A549 (cell line): ENCODE data around the gene OSER1. TPM values are rescaled to one million over a fixed set of nuclear protein-coding genes. Genes with fewer than 3 reads are reported as not detected.
A peak's percentile ranks its signal among the peaks of the same experiment; 100 is the strongest.

Experiments used
- ATAC-seq, 2 experiments: fragments of 200-7000 bp in 1 of 2; fragments of >200 bp in 1 of 2; cut with Nextera tagmentation in 1 of 2; cut with Tn5 transposase in 1 of 2; 3 replicates each; pipeline versions ENCODE4 v1.8.0 to v1.9.1; 2018 to 2020; ENCODE audit warnings: mild to moderate bottlenecking in 1 of 2, moderate library complexity in 1 of 2
- CTCF ChIA-PET: fragments of 300-600 bp; sonication (Branson Sonifier 250); formaldehyde crosslinking; extraction: SDS; loops from one replicate; lab custom pipeline; 2021; ENCODE audit warnings: antibody characterized with exemption, inconsistent platforms; lab: Yijun Ruan, JAX
- POLR2A ChIA-PET: fragments of 350-600 bp; formaldehyde crosslinking; extraction: SDS; loops from one replicate; lab custom pipeline; 2021; ENCODE audit warnings: antibody characterized with exemption, inconsistent platforms; lab: Yijun Ruan, JAX
- DNase-seq, 2 experiments: peaks; one replicate each; pipeline versions ENCODE4 v3.0.0 to v3.0.0-alpha.2; 2011 to 2016; ENCODE audit warnings: low read depth in 1 of 2, low spot score in 1 of 2
- FAIRE-seq: peaks from 2 replicates; lab custom pipeline; 2011; peaks lifted over from hg19 to GRCh38; lab: Jason Lieb, UNC
- H3K27ac ChIP-seq, 2 experiments: fragments of >200 bp; sonication (Bioruptor Twin); formaldehyde crosslinking; 3 replicates each; pipeline ENCODE4 v1.5.1; 2016 to 2017
- H3K4me1 ChIP-seq: fragments of >200 bp; sonication (Bioruptor Twin); formaldehyde crosslinking; 3 replicates; pipeline ENCODE4 v1.6.1; 2016
- H3K4me2 ChIP-seq: fragments of >200 bp; sonication (Bioruptor Twin); formaldehyde crosslinking; 3 replicates; pipeline ENCODE4 v1.6.1; 2016
- H3K4me3 ChIP-seq: fragments of >200 bp; sonication (Bioruptor Twin); formaldehyde crosslinking; 3 replicates; pipeline ENCODE4 v1.5.1; 2016
- H3K9me3 ChIP-seq: fragments of >200 bp; sonication (Bioruptor Twin); formaldehyde crosslinking; 3 replicates; pipeline ENCODE4 v1.6.1; 2016
- CBX8 ChIP-seq: fragments of 200-600 bp; sonication (generic); IDR thresholded peaks from 2 replicates; pipeline ENCODE4 v1.6.1; 2016
- E2F6 ChIP-seq: IDR thresholded peaks from 2 replicates; pipeline ENCODE4 v1.6.1; 2012; ENCODE audit warnings: low read depth, borderline replicate concordance
- ELK1 ChIP-seq: fragments of 150-350 bp; IDR thresholded peaks from 2 replicates; pipeline ENCODE4 v1.6.1; 2014; ENCODE audit warnings: low read depth, mild to moderate bottlenecking, low read length
- FOSB ChIP-seq: fragments of 250-450 bp; sonication (Bioruptor Pico); IDR thresholded peaks from 2 replicates; pipeline ENCODE4 v1.5.0; 2020; ENCODE audit warnings: mild to moderate bottlenecking, moderate library complexity
- HDAC2 ChIP-seq: fragments of 200-600 bp; sonication (generic); IDR thresholded peaks from 2 replicates; pipeline ENCODE4 v1.6.1; 2016
- HEYL ChIP-seq: fragments of 250-450 bp; sonication (Bioruptor Pico); IDR thresholded peaks from 2 replicates; pipeline ENCODE4 v1.8.0; 2021; ENCODE audit warnings: mild to moderate bottlenecking, moderate library complexity
- JUNB ChIP-seq: fragments of >200 bp; sonication (Bioruptor Twin); formaldehyde crosslinking; IDR thresholded peaks from 2 replicates; pipeline ENCODE4 v1.6.1; 2016
- PHF8 ChIP-seq: fragments of 200-600 bp; sonication (generic); IDR thresholded peaks from 2 replicates; pipeline ENCODE4 v1.6.1; 2016; ENCODE audit warnings: low read depth, mild to moderate bottlenecking, antibody characterized with exemption, moderate library complexity, borderline replicate concordance
- REST ChIP-seq: fragments of 200-600 bp; sonication (generic); IDR thresholded peaks from 2 replicates; pipeline ENCODE4 v1.6.1; 2016; ENCODE audit warnings: antibody characterized with exemption, mild to moderate bottlenecking, moderate library complexity
- RFX5 ChIP-seq: fragments of 450-650 bp; IDR thresholded peaks from 2 replicates; pipeline ENCODE4 v1.7.1; 2014; ENCODE audit warnings: antibody characterized with exemption, mild to moderate bottlenecking, moderate library complexity
- RNF2 ChIP-seq: fragments of 200-600 bp; sonication (generic); IDR thresholded peaks from 2 replicates; pipeline ENCODE4 v1.6.1; 2016; ENCODE audit warnings: low read depth, mild to moderate bottlenecking, antibody characterized with exemption, moderate library complexity, borderline replicate concordance
- SREBF2 ChIP-seq: fragments of 450-650 bp; IDR thresholded peaks from 2 replicates; pipeline ENCODE4 v1.6.1; 2014; ENCODE audit warnings: mild to moderate bottlenecking, moderate library complexity
- TP53 ChIP-seq: fragments of 250-450 bp; sonication (Bioruptor Pico); IDR thresholded peaks from 2 replicates; pipeline ENCODE4 v1.5.0; 2021; ENCODE audit warnings: mild to moderate bottlenecking, moderate library complexity
- ZSCAN20 ChIP-seq: fragments of 250-450 bp; sonication (Bioruptor Pico); IDR thresholded peaks from 2 replicates; pipeline ENCODE4 v1.8.0; 2022; ENCODE audit warnings: mild to moderate bottlenecking, moderate library complexity
- WGBS: methylation state at CpG from one replicate; pipeline ENCODE4 v1.1.6; 2017; ENCODE audit errors: missing lambda C conversion rate; 5-methylcytosine and 5-hydroxymethylcytosine counted together
- polyA plus RNA-seq, 4 experiments: library from polyadenylated mRNA; depleted of rRNA in 3 of 4; stranded (reverse); fragments of >200 nt; fragmentation: RNase III in 1 of 4; extraction: RNeasy Plus Mini Kit Qiagen cat#74134 plus additional on column Dnase treatment in 1 of 4; gene quantifications; 2 replicates in 3 of 4; 3 replicates in 1 of 4; pipeline ENCODE4 v1.2.3, GENCODE V29; 2011 to 2017

The OSER1 gene
- polyA plus RNA-seq, 2 of the 4 experiments (the other 2 are of a cell fraction), result 47.5 to 62.6 TPM

GRCh38 chr20:44212792-44213191, 2.2 kb upstream of the OSER1 start:
- ATAC-seq (no peak), DNase-seq (no peak), FAIRE-seq (no peak)
- Histone ChIP-seq H3K9me3 (no peaks in the 10 kb centered on the region), H3K27ac (no peak overlapping the region), H3K4me1 (peaks cover 16% of the 10 kb centered on the region), H3K4me3 (no peak overlapping the region), H3K4me2 (no peak overlapping the region)
- TF ChIP-seq SREBF2, result no peak
- TF ChIP-seq HDAC2, result no peak
- CTCF ChIA-PET, result interaction anchor here (1.0 to 16.0 kb wide), 12 partner anchors 17 to 398 kb away, joined by 3 to 440 read pairs (median 22); partner anchors contain the start of gene FITM2
- WGBS, result 76% methylated on average over 4 of the region's 4 CpGs
- POLR2A ChIA-PET, result interaction anchor here (0.7 kb wide), 2 partner anchors 104 to 675 kb away, joined by 3 to 4 read pairs; no protein-coding TSS in a partner anchor

GRCh38 chr20:44211177-44212039, 837 bp upstream of the OSER1 start:
- no peak for DNase-seq
- ChIA-PET POLR2A (interaction anchor here (1.1 kb wide), 1 partner anchor 95 kb away, joined by 3 read pairs; no protein-coding TSS in a partner anchor), CTCF (interaction anchor here (1.2 to 16.0 kb wide), 8 partner anchors 16 to 398 kb away, joined by 3 to 440 read pairs (median 77); partner anchors contain the start of gene FITM2)
- H3K4me3 ChIP-seq, result peak overlapping the region; percentile 64
- H3K9me3 ChIP-seq, result no peaks in the 10 kb centered on the region
- no peak; a peak in 1 of 6 replicates for ATAC-seq
- peak overlapping the region; percentile 84 for H3K4me2 ChIP-seq
- TF ChIP-seq RFX5 (no peak), HEYL (CRISPR knock-in tag) (no peak), CBX8 (no peak), RNF2 (no peak), TP53 (CRISPR knock-in tag) (no peak), ZSCAN20 (peak; percentile 56; the same call in 1 of the 2 replicates), FOSB (CRISPR knock-in tag) (no peak), PHF8 (peak; percentile 38; the same call in 1 of the 2 replicates)
- peak overlapping the region; percentile 63 to 98 for H3K27ac ChIP-seq
- H3K4me1 ChIP-seq, result peaks cover 30% of the 10 kb centered on the region
- WGBS, result 46% methylated on average over 20 of the region's 24 CpGs
- no peak for FAIRE-seq

GRCh38 chr20:44209686-44210405, 725 bp downstream of the OSER1 start:
- TF ChIP-seq REST (peak; percentile 45), CBX8 (no peak), E2F6 (0 out of 2 replicates have a peak, but pooled peaks have one; percentile 2), SREBF2 (no peak), JUNB (no peak), ELK1 (no peak)
- TF ChIP-seq, all 56 proteins: peak for 2
- Histone ChIP-seq H3K4me1 (peaks cover 43% of the 10 kb centered on the region), H3K9me3 (no peaks in the 10 kb centered on the region), H3K4me2 (peak overlapping the region; percentile 94), H3K27ac (peak overlapping the region; percentile 74 to 98), H3K4me3 (peak overlapping the region; percentile 64)
- POLR2A ChIA-PET, result interaction anchor here (0.7 to 1.4 kb wide), 2 partner anchors 22 to 198 kb away, joined by 3 read pairs; partner anchors contain the start of gene JPH2
- CTCF ChIA-PET, result interaction anchor here (0.9 to 2.0 kb wide), 7 partner anchors 14 to 180 kb away, joined by 3 to 9 read pairs (median 4); no protein-coding TSS in a partner anchor
- FAIRE-seq (no peak), ATAC-seq (peak; percentile 10 to 40; a peak in 3 of 6 replicates), DNase-seq (peak in 1 of 2 experiments; percentile 27)
- WGBS, result 2% methylated on average over 29 of the region's 31 CpGs
